IPS-15b (cell line): Measurements from ENCODE around the gene SCAP.

Source experiments
- H3K27me3 ChIP-seq: one replicate; pipeline ENCODE4 v1.6.1; 2013; ENCODE audit warnings: low read length; ENCODE audit not compliant: control insufficient read depth, insufficient read depth
- H3K36me3 ChIP-seq: one replicate; pipeline ENCODE4 v1.6.1; 2013; ENCODE audit warnings: low read length; ENCODE audit not compliant: control insufficient read depth, insufficient read depth
- H3K4me1 ChIP-seq: one replicate; pipeline ENCODE4 v1.6.1; 2013; ENCODE audit warnings: mild to moderate bottlenecking, low read length; ENCODE audit not compliant: control insufficient read depth, insufficient read depth
- H3K4me3 ChIP-seq: one replicate; pipeline ENCODE4 v1.5.1; 2013; ENCODE audit warnings: low read depth, low read length
- H3K9ac ChIP-seq: one replicate; pipeline ENCODE4 v1.6.1; 2013; ENCODE audit warnings: low read depth, mild to moderate bottlenecking, low read length
- H3K9me3 ChIP-seq: one replicate; pipeline ENCODE4 v1.6.1; 2013; ENCODE audit warnings: mild to moderate bottlenecking, low read length; ENCODE audit not compliant: control insufficient read depth, insufficient read depth

The SCAP gene

GRCh38 chr3:47365213-47366153 lies 110.3 kb downstream of the SCAP start:
- H3K27me3 ChIP-seq, result no peaks in the 10 kb centered on the region
- H3K4me3 ChIP-seq, result no peak overlapping the region

More at GRCh38 chr3:47365213-47366153, 110.3 kb downstream of the SCAP start:
- H3K9ac ChIP-seq, result no peak overlapping the region
- no peaks in the 10 kb centered on the region for H3K4me1 ChIP-seq
- no peaks in the 10 kb centered on the region for H3K9me3 ChIP-seq
- no peaks in the 10 kb centered on the region for H3K36me3 ChIP-seq
